ENCODE results near the gene BEAN1. TPM values are rescaled to one million over a fixed set of nuclear protein-coding genes. Genes with fewer than 3 reads are reported as not detected.

Gene BEAN1
- total and polyA plus RNA-seq, 9 of the 15 experiments (the other 6 are each of a cell fraction or from before 2014, with no cell fraction given): not detected

DNA sequence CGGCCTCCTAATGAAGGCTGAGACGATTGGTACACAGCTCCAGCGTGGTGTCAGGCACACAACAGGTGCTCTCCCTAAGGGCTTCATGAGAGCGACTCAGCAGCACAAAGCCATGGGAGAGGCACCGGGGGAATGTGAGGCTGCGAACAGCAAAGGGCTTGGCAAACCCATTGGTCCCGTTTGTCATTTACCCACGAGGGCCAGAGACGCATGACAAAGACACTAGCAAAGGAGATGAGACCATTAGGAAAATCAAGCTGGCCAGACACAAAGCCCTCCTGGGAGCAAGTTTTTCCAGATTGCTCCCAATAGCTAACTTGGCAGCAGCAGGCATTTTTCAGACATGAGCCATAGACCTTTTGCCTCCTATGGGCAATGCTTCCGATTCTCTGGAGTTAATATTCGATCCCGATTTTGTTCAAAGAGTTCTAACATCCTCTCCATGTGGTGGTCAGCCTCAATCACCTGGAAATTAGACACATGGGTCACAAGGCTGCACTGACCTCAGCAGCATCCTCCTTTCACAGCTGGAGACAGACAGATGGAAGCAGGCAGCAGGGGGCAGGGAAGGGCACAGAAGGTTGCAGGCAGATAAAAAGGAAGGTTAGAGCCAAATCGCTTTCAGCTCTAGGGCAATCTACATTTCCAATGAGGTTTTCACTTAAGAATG is 84.6 kb downstream of the BEAN1 start (continued):
- TF ChIP-seq, protein P1, sequence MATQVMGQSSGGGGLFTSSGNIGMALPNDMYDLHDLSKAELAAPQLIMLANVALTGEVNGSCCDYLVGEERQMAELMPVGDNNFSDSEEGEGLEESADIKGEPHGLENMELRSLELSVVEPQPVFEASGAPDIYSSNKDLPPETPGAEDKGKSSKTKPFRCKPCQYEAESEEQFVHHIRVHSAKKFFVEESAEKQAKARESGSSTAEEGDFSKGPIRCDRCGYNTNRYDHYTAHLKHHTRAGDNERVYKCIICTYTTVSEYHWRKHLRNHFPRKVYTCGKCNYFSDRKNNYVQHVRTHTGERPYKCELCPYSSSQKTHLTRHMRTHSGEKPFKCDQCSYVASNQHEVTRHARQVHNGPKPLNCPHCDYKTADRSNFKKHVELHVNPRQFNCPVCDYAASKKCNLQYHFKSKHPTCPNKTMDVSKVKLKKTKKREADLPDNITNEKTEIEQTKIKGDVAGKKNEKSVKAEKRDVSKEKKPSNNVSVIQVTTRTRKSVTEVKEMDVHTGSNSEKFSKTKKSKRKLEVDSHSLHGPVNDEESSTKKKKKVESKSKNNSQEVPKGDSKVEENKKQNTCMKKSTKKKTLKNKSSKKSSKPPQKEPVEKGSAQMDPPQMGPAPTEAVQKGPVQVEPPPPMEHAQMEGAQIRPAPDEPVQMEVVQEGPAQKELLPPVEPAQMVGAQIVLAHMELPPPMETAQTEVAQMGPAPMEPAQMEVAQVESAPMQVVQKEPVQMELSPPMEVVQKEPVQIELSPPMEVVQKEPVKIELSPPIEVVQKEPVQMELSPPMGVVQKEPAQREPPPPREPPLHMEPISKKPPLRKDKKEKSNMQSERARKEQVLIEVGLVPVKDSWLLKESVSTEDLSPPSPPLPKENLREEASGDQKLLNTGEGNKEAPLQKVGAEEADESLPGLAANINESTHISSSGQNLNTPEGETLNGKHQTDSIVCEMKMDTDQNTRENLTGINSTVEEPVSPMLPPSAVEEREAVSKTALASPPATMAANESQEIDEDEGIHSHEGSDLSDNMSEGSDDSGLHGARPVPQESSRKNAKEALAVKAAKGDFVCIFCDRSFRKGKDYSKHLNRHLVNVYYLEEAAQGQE (IDR thresholded peaks at IDR 0.05; ENCODE audit: borderline replicate concordance): peak; percentile 46; the same call in 1 of the 2 replicates
- TF ChIP-seq, protein P1 (CRISPR knock-in tag; IDR thresholded peaks at IDR 0.05; ENCODE audit: low read depth): no peak
- no peak for TF ChIP-seq FUS (optimal IDR thresholded peaks at IDR 0.05; ENCODE audit: low read depth, low read length)
- TF ChIP-seq ZNF217 (CRISPR knock-in tag; IDR thresholded peaks at IDR 0.05): no peak
- TF ChIP-seq GABPA (tag; conservative IDR thresholded peaks at IDR 0.05; ENCODE audit: low read depth): no peak
- peak; percentile 16 for TF ChIP-seq DACH1 (IDR thresholded peaks at IDR 0.05; ENCODE audit: partially characterized antibody)
- TF ChIP-seq, protein P2, sequence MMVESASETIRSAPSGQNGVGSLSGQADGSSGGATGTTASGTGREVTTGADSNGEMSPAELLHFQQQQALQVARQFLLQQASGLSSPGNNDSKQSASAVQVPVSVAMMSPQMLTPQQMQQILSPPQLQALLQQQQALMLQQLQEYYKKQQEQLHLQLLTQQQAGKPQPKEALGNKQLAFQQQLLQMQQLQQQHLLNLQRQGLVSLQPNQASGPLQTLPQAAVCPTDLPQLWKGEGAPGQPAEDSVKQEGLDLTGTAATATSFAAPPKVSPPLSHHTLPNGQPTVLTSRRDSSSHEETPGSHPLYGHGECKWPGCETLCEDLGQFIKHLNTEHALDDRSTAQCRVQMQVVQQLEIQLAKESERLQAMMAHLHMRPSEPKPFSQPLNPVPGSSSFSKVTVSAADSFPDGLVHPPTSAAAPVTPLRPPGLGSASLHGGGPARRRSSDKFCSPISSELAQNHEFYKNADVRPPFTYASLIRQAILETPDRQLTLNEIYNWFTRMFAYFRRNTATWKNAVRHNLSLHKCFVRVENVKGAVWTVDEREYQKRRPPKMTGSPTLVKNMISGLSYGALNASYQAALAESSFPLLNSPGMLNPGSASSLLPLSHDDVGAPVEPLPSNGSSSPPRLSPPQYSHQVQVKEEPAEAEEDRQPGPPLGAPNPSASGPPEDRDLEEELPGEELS (CRISPR knock-in tag; IDR thresholded peaks at IDR 0.05; ENCODE audit: borderline replicate concordance): no peak
- TF ChIP-seq SREBF1 (IDR thresholded peaks at IDR 0.05; ENCODE audit: borderline replicate concordance, low read depth, low read length): no peak
- TF ChIP-seq, protein P3, sequence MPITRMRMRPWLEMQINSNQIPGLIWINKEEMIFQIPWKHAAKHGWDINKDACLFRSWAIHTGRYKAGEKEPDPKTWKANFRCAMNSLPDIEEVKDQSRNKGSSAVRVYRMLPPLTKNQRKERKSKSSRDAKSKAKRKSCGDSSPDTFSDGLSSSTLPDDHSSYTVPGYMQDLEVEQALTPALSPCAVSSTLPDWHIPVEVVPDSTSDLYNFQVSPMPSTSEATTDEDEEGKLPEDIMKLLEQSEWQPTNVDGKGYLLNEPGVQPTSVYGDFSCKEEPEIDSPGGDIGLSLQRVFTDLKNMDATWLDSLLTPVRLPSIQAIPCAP (CRISPR knock-in tag; IDR thresholded peaks at IDR 0.05; ENCODE audit: borderline replicate concordance): no peak
- TF ChIP-seq TEAD4 (IDR thresholded peaks at IDR 0.05; ENCODE audit: low read length): peak; percentile 41; the same call in 1 of the 2 replicates
- TF ChIP-seq TEAD4 (CRISPR knock-in tag; IDR thresholded peaks at IDR 0.05; ENCODE audit: borderline replicate concordance): no peak
- no peak for TF ChIP-seq POLR2AphosphoS2 (IDR thresholded peaks at IDR 0.05; ENCODE audit: low read length)
- no peak for TF ChIP-seq CAMTA2 (CRISPR knock-in tag; conservative IDR thresholded peaks at IDR 0.05)

Measured in K562 (cell line).